ENCODE data around the gene CDKL1.

- TF ChIP-seq CTCF (IDR thresholded peaks at IDR 0.05) (no peak), EZH2 (IDR thresholded peaks at IDR 0.05; ENCODE audit: borderline replicate concordance, insufficient read depth, low read depth, low read length, poor library complexity, severe bottlenecking) (no peak)
Observed at GRCh38 chr14:50381008-50381407, 15.7 kb downstream of the CDKL1 start.
